Neuronal stem cell (in vitro differentiated cells): ENCODE data around the gene ZSCAN12.

Experiments used
- DNase-seq: peaks from one replicate; pipeline ENCODE4 v3.0.0-alpha.2; 2013; ENCODE audit warnings: low spot score
- H2AFZ ChIP-seq: one replicate; pipeline ENCODE4 v1.6.1; 2013; ENCODE audit warnings: mild to moderate bottlenecking, low read length, inconsistent platforms
- H2AK5ac ChIP-seq: 2 replicates; pipeline ENCODE4 v1.6.1; 2013; ENCODE audit warnings: low read depth, mild to moderate bottlenecking, inconsistent platforms, low read length, moderate library complexity, mixed read lengths
- H2BK120ac ChIP-seq: 2 replicates; pipeline ENCODE4 v1.6.1; 2013; ENCODE audit warnings: low read depth, mild to moderate bottlenecking, inconsistent platforms, low read length, moderate library complexity, mixed read lengths
- H2BK12ac ChIP-seq: one replicate; pipeline ENCODE4 v1.6.1; 2013; ENCODE audit warnings: low read length, inconsistent platforms
- H2BK15ac ChIP-seq: 2 replicates; pipeline ENCODE4 v1.6.1; 2013; ENCODE audit warnings: mild to moderate bottlenecking, low read length, inconsistent platforms, mixed read lengths
- H2BK5ac ChIP-seq: one replicate; pipeline ENCODE4 v1.6.1; 2013; ENCODE audit warnings: inconsistent platforms, mild to moderate bottlenecking, low read length, moderate library complexity
- H3K14ac ChIP-seq: one replicate; pipeline ENCODE4 v1.6.1; 2013; ENCODE audit warnings: low read length, inconsistent platforms
- H3K18ac ChIP-seq: 2 replicates; pipeline ENCODE4 v1.6.1; 2013; ENCODE audit warnings: low read length, inconsistent platforms
- H3K23ac ChIP-seq: 2 replicates; pipeline ENCODE4 v1.6.1; 2013; ENCODE audit warnings: low read depth, mild to moderate bottlenecking, mixed read lengths, low read length, inconsistent platforms; ENCODE audit not compliant: poor library complexity
- H3K27ac ChIP-seq: replicated peaks from 3 replicates; pipeline ENCODE4 v1.5.1; 2013; ENCODE audit warnings: low read length, inconsistent platforms
- H3K27me3 ChIP-seq, 3 experiments: 2 replicates each; pipeline ENCODE4 v1.6.1; 2013; ENCODE audit warnings: low read length in 3 of 3, mild to moderate bottlenecking in 2 of 3, inconsistent platforms in 1 of 3, low read depth in 1 of 3, mixed read lengths in 1 of 3, moderate library complexity in 1 of 3; ENCODE audit not compliant: control insufficient read depth in 3 of 3, insufficient read depth in 3 of 3
- H3K36me3 ChIP-seq, 2 donors: replicated peaks in 1 of 2; 2 replicates each; pipeline ENCODE4 v1.6.1; 2013; ENCODE audit warnings: low read length in 2 of 2; ENCODE audit not compliant: control insufficient read depth in 2 of 2, insufficient read depth in 2 of 2
- H3K4ac ChIP-seq: 2 replicates; pipeline ENCODE4 v1.6.1; 2013; ENCODE audit warnings: inconsistent platforms, mild to moderate bottlenecking, low read length, moderate library complexity
- H3K4me1 ChIP-seq, 2 donors: 1 replicate in 1 of 2; 2 replicates in 1 of 2; pipeline ENCODE4 v1.6.1; 2013; ENCODE audit warnings: low read length in 2 of 2, low read depth in 1 of 2; ENCODE audit not compliant: control insufficient read depth in 2 of 2, insufficient read depth in 1 of 2
- H3K4me2 ChIP-seq: one replicate; pipeline ENCODE4 v1.6.1; 2013; ENCODE audit warnings: mild to moderate bottlenecking, low read length, inconsistent platforms; ENCODE audit not compliant: insufficient read depth, poor library complexity, severe bottlenecking
- H3K4me3 ChIP-seq, 2 donors: 2 replicates each; pipeline ENCODE4 v1.5.1; 2013; ENCODE audit warnings: low read length in 2 of 2, mild to moderate bottlenecking in 2 of 2, inconsistent platforms in 1 of 2, moderate library complexity in 1 of 2
- H3K79me1 ChIP-seq: one replicate; pipeline ENCODE4 v1.6.1; 2013; ENCODE audit warnings: low read depth, mild to moderate bottlenecking, inconsistent platforms, low read length, moderate library complexity
- H3K9ac ChIP-seq: one replicate; pipeline ENCODE4 v1.6.1; 2013; ENCODE audit warnings: mild to moderate bottlenecking, low read depth, low read length, inconsistent platforms; ENCODE audit not compliant: poor library complexity
- H3K9me3 ChIP-seq, 2 donors: replicated peaks in 1 of 2; 2 replicates each; pipeline versions ENCODE3 to v1.6.1; 2013; ENCODE audit warnings: low read length in 2 of 2, mild to moderate bottlenecking in 2 of 2, inconsistent platforms in 1 of 2, low read depth in 1 of 2, mixed read lengths in 1 of 2, moderate library complexity in 1 of 2; ENCODE audit not compliant: control insufficient read depth in 2 of 2, insufficient read depth in 1 of 2
- H4K8ac ChIP-seq: one replicate; pipeline ENCODE4 v1.6.1; 2013; ENCODE audit warnings: low read depth, mild to moderate bottlenecking, inconsistent platforms, low read length, moderate library complexity
- H4K91ac ChIP-seq: one replicate; pipeline ENCODE4 v1.6.1; 2013; ENCODE audit warnings: low read length, low read depth, mild to moderate bottlenecking, inconsistent platforms; ENCODE audit not compliant: poor library complexity
- WGBS, 2 donors: extraction: QIAGEN DNeasy Blood & Tissue Kit; methylation state at CpG; one replicate each; pipeline ENCODE4 v1.1.7; 2013; ENCODE audit warnings: missing lambda C conversion rate in 2 of 2, mixed read lengths in 1 of 2; ENCODE audit not compliant: insufficient read length in 2 of 2, insufficient replicate concordance in 1 of 2; ENCODE audit errors: extremely low coverage in 2 of 2; 5-methylcytosine and 5-hydroxymethylcytosine counted together

The ZSCAN12 gene

DNA sequence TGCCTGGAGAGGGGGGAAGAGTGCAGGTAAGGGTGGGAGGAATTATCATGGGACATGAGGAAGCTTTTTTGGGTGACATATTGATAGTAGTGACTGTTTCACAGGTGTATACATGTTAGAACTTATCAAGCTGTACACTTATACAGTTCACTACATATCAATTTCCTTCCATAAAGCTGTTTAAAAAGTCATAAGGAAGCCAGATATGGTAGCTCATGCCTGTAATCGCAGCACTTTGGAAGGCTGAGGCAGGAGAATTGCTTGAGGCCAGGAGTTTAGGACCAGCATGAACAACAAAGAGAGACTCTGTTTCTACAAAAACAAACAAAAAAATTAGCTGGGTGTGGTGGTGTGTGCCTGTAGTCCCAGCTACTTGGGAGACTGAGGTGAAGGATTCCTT lies 21.7 kb downstream of the ZSCAN12 start:
- H2AK5ac ChIP-seq: no peak overlapping the region
- WGBS, 2 donors: no CpG with 5 or more reads among the region's 1 CpG

DNA sequence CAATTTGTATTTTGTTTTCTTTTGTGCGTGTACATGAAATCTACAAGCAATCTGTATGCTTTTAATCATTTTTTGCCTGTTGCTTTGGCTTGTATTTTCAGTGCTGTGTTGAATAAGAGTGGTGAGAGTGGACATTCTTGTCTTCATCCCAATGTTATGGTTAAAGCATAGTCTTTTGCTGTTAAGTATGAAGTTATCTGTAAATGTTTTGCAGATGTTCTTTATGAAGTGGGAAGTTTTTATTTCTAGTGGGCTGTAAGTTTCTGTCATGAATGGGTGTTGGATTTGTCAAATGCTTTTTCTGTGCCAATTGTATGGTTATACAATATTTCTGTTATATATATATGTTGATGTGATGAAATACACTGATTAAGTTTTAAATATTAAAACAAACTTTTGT lies 25.6 kb downstream of the ZSCAN12 start:
- no peak overlapping the region for H3K4me2 ChIP-seq
- no peak overlapping the region for H2BK12ac ChIP-seq

More for the DNA sequence above, 21.7 kb downstream of the ZSCAN12 start:
- no peak overlapping the region for H3K18ac ChIP-seq
- peaks cover 4 to 23% of the 10 kb centered on the region in 2 donors for H3K9me3 ChIP-seq
- H3K4me2 ChIP-seq: no peak overlapping the region
- peaks cover 2% of the 10 kb centered on the region for H3K79me1 ChIP-seq
- H3K4me1 ChIP-seq: no peaks in the 10 kb centered on the region
- no peak overlapping the region for H2BK12ac ChIP-seq
- H3K36me3 ChIP-seq: peaks cover 19 to 83% of the 10 kb centered on the region in 2 donors
- H2AFZ ChIP-seq: no peak overlapping the region
- no peak overlapping the region for H2BK5ac ChIP-seq
- no peaks in the 10 kb centered on the region for H3K27me3 ChIP-seq
- DNase-seq: no peak
- H3K27ac ChIP-seq: no peak overlapping the region
- H4K91ac ChIP-seq: no peak overlapping the region
- H3K4ac ChIP-seq: no peak overlapping the region
- no peak overlapping the region for H3K9ac ChIP-seq
- no peak overlapping the region for H3K23ac ChIP-seq
- H2BK15ac ChIP-seq: no peak overlapping the region
- no peak overlapping the region for H4K8ac ChIP-seq
- H3K4me3 ChIP-seq: no peak overlapping the region
- no peak overlapping the region for H2BK120ac ChIP-seq
- H3K14ac ChIP-seq: no peak overlapping the region

GRCh38 chr6:28371706-28372451 lies 27.7 kb downstream of the ZSCAN12 start:
- H2AK5ac ChIP-seq: no peak overlapping the region
- H3K4ac ChIP-seq: no peak overlapping the region
- H3K18ac ChIP-seq: no peak overlapping the region
- H3K9ac ChIP-seq: no peak overlapping the region
- H4K8ac ChIP-seq: no peak overlapping the region
- no peak overlapping the region for H3K23ac ChIP-seq
- no peak overlapping the region for H3K4me2 ChIP-seq
- no peak overlapping the region for H2BK5ac ChIP-seq
- H3K36me3 ChIP-seq: peaks cover 3 to 46% of the 10 kb centered on the region in 2 donors
- no peak overlapping the region for H2BK120ac ChIP-seq
- no peaks in the 10 kb centered on the region for H3K4me1 ChIP-seq
- no CpG with 5 or more reads among the region's 9 CpGs for WGBS, 2 donors
- H4K91ac ChIP-seq: no peak overlapping the region
- no peaks in the 10 kb centered on the region for H3K79me1 ChIP-seq
- H3K27ac ChIP-seq: no peak overlapping the region
- H3K27me3 ChIP-seq: no peaks in the 10 kb centered on the region
- no peak overlapping the region for H2BK15ac ChIP-seq
- no peak for DNase-seq
- no peak overlapping the region for H3K4me3 ChIP-seq
- no peak overlapping the region for H2BK12ac ChIP-seq
- H3K14ac ChIP-seq: no peak overlapping the region
- no peaks in the 10 kb centered on the region for H3K9me3 ChIP-seq
- H2AFZ ChIP-seq: no peak overlapping the region

More for the DNA sequence above, 25.6 kb downstream of the ZSCAN12 start:
- Histone ChIP-seq H2BK120ac (no peak overlapping the region), H2AFZ (no peak overlapping the region), H4K91ac (no peak overlapping the region), H3K9ac (no peak overlapping the region), H3K4ac (no peak overlapping the region), H3K27ac (no peak overlapping the region), H2BK5ac (no peak overlapping the region), H3K9me3 (peaks cover 0 to 6% of the 10 kb centered on the region in 2 donors), H3K4me3 (no peak overlapping the region), H3K79me1 (no peaks in the 10 kb centered on the region), H3K18ac (no peak overlapping the region), H3K36me3 (peaks cover 3 to 51% of the 10 kb centered on the region in 2 donors), H2AK5ac (no peak overlapping the region), H3K23ac (no peak overlapping the region), H2BK15ac (no peak overlapping the region), H4K8ac (no peak overlapping the region), H3K14ac (no peak overlapping the region), H3K4me1 (no peaks in the 10 kb centered on the region), H3K27me3 (no peaks in the 10 kb centered on the region)
- no peak for DNase-seq
- WGBS, 2 donors: no CpG with 5 or more reads among the region's 1 CpG

DNA sequence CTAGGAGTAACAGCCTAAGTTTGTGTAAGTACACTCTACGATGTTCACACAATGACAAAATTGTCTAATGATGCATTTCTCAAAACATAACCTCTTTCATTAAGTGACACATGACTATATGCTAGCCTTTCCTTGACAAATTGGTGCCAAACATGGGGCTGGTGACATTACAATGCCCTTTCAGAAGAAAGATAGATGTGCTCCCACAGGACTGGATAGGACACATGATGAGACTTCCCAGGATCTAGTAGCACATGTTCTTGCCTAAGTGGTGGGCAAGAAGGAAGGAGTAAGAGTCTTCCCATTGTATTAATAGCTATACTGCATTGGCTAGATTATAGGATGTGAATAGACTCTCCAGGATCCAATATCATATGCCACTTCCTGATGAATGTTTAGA lies 28.3 kb downstream of the ZSCAN12 start:
- H3K36me3 ChIP-seq: peaks cover 3 to 46% of the 10 kb centered on the region in 2 donors
- H3K4me3 ChIP-seq: no peak overlapping the region
- no peaks in the 10 kb centered on the region for H3K9me3 ChIP-seq
- no peak for DNase-seq
- H2BK5ac ChIP-seq: no peak overlapping the region
- H3K79me1 ChIP-seq: no peaks in the 10 kb centered on the region
- H2AK5ac ChIP-seq: no peak overlapping the region
- no peak overlapping the region for H2BK120ac ChIP-seq
- no peak overlapping the region for H4K8ac ChIP-seq
- no peak overlapping the region for H3K4ac ChIP-seq
- no peak overlapping the region for H2BK12ac ChIP-seq
- no peak overlapping the region for H3K9ac ChIP-seq
- H3K23ac ChIP-seq: no peak overlapping the region
- H3K27ac ChIP-seq: no peak overlapping the region
- H3K27me3 ChIP-seq: no peaks in the 10 kb centered on the region
- no peak overlapping the region for H3K4me2 ChIP-seq
- H3K14ac ChIP-seq: no peak overlapping the region
- no peak overlapping the region for H2AFZ ChIP-seq
- no peaks in the 10 kb centered on the region for H3K4me1 ChIP-seq
- no peak overlapping the region for H2BK15ac ChIP-seq
- no peak overlapping the region for H3K18ac ChIP-seq
- no peak overlapping the region for H4K91ac ChIP-seq
- WGBS, 2 donors: no CpG with 5 or more reads among the region's 1 CpG
